SU-DHL-6 (cell line): ENCODE measurements around the gene FOS.

ENCODE experiments used
- H2AFZ ChIP-seq: fragments of 200-600 bp; sonication (generic); 2 replicates; pipeline ENCODE4 v1.6.1; 2014; ENCODE audit warnings: low read depth, mild to moderate bottlenecking, moderate library complexity, mixed read lengths, antibody characterized with exemption, low read length; ENCODE audit not compliant: severe bottlenecking
- H3F3A ChIP-seq: fragments of 200-600 bp; shearing (Covaris generic); 2 replicates; pipeline ENCODE4 v1.6.0; 2016; ENCODE audit warnings: antibody characterized with exemption, mild to moderate bottlenecking; ENCODE audit not compliant: insufficient read depth
- H3K27ac ChIP-seq: fragments of 200-600 bp; sonication (generic); 2 replicates; pipeline ENCODE4 v1.5.1; 2016; ENCODE audit warnings: low read depth, mild to moderate bottlenecking, low read length, moderate library complexity, mixed read lengths
- H3K27me3 ChIP-seq: fragments of 200-600 bp; sonication (generic), shearing (Covaris generic); 2 replicates; pipeline ENCODE4 v1.6.0; 2014; ENCODE audit warnings: mild to moderate bottlenecking, low read length
- H3K36me3 ChIP-seq: fragments of 200-600 bp; sonication (generic); 2 replicates; pipeline ENCODE4 v1.6.1; 2014; ENCODE audit warnings: mild to moderate bottlenecking, low read length, mixed read lengths
- H3K4me2 ChIP-seq: fragments of 300-600, 200-600 bp; shearing (Covaris generic), sonication (generic); 2 replicates; pipeline ENCODE4 v1.6.0; 2014; ENCODE audit warnings: low read length, low read depth, mild to moderate bottlenecking; ENCODE audit not compliant: poor library complexity, severe bottlenecking
- H3K4me3 ChIP-seq: fragments of 200-600 bp; sonication (generic); 2 replicates; pipeline ENCODE4 v1.5.1; 2014; ENCODE audit warnings: antibody characterized with exemption, low read length, mild to moderate bottlenecking, mixed read lengths; ENCODE audit not compliant: insufficient read depth, poor library complexity, severe bottlenecking
- H3K79me2 ChIP-seq: fragments of 200-600 bp; sonication (generic); 2 replicates; pipeline ENCODE4 v1.6.1; 2014; ENCODE audit warnings: mild to moderate bottlenecking, low read length, moderate library complexity; ENCODE audit not compliant: insufficient read depth
- H3K9ac ChIP-seq: fragments of 200-600 bp; sonication (generic); 2 replicates; pipeline ENCODE4 v1.7.0; 2014; ENCODE audit warnings: mild to moderate bottlenecking, low read length
- H3K9me2 ChIP-seq: fragments of 200-600 bp; sonication (generic); replicated peaks from 2 replicates; pipeline ENCODE4 v1.6.1; 2014; ENCODE audit warnings: low read length; ENCODE audit not compliant: insufficient read depth
- H3K9me3 ChIP-seq: fragments of 200-600 bp; sonication (generic); 2 replicates; pipeline ENCODE4 v1.6.1; 2014; ENCODE audit warnings: low read length, mixed read lengths; ENCODE audit not compliant: insufficient read depth
- H4K20me1 ChIP-seq: fragments of 200-600 bp; sonication (generic); 2 replicates; pipeline ENCODE4 v1.6.1; 2014; ENCODE audit warnings: low read depth, mild to moderate bottlenecking, antibody characterized with exemption, low read length, moderate library complexity, mixed read lengths
- CTCF ChIP-seq: fragments of 200-600 bp; sonication (generic); IDR thresholded peaks from one replicate; pipeline ENCODE4 v1.5.1; 2017; ENCODE audit warnings: antibody characterized with exemption, mild to moderate bottlenecking, low read length, moderate library complexity; ENCODE audit not compliant: insufficient read depth, poor library complexity, severe bottlenecking
- EZH2phosphoT487 ChIP-seq: fragments of 200-600 bp; sonication (generic), shearing (Covaris generic); conservative IDR thresholded peaks from 2 replicates; pipeline ENCODE4 v1.6.1; 2018; ENCODE audit warnings: mild to moderate bottlenecking, antibody characterized with exemption, low read length, moderate library complexity, mixed read lengths

Gene FOS

GRCh38 chr14:75295061-75295461 lies 16.4 kb downstream of the FOS start:
- Histone ChIP-seq H3F3A (peaks cover 6% of the 10 kb centered on the region; the same call in 1 of the 2 replicates), H4K20me1 (no peaks in the 10 kb centered on the region), H3K9me2 (no peaks in the 10 kb centered on the region), H3K27me3 (no peaks in the 10 kb centered on the region), H3K9ac (peak overlapping the region; percentile 57; the same call in 1 of the 2 replicates), H2AFZ (no peak overlapping the region), H3K27ac (no peak overlapping the region), H3K4me3 (peak overlapping the region; percentile 84), H3K4me2 (peak overlapping the region; percentile 73), H3K79me2 (no peaks in the 10 kb centered on the region), H3K36me3 (no peaks in the 10 kb centered on the region), H3K9me3 (no peaks in the 10 kb centered on the region)
- no peak for TF ChIP-seq CTCF
- no peak for TF ChIP-seq EZH2phosphoT487

- Histone ChIP-seq H4K20me1 (no peaks in the 10 kb centered on the region), H3K9me2 (no peaks in the 10 kb centered on the region), H3K79me2 (no peaks in the 10 kb centered on the region), H3F3A (peaks cover 6% of the 10 kb centered on the region; the same call in 1 of the 2 replicates), H3K4me2 (peak overlapping the region; percentile 44), H3K9ac (no peak overlapping the region), H3K4me3 (no peak overlapping the region), H3K27me3 (no peaks in the 10 kb centered on the region), H2AFZ (peak overlapping the region; percentile 15), H3K9me3 (no peaks in the 10 kb centered on the region), H3K27ac (no peak overlapping the region), H3K36me3 (no peaks in the 10 kb centered on the region)
- TF ChIP-seq CTCF (peak; percentile 97), EZH2phosphoT487 (no peak)
Observed at GRCh38 chr14:75295491-75296345, 17.1 kb downstream of the FOS start.

GRCh38 chr14:75297411-75298040 lies 18.9 kb downstream of the FOS start:
- no peak for TF ChIP-seq EZH2phosphoT487
- TF ChIP-seq CTCF: no peak

More at GRCh38 chr14:75297411-75298040, 18.9 kb downstream of the FOS start:
- Histone ChIP-seq H3K9me2 (no peaks in the 10 kb centered on the region), H3F3A (peaks cover 6% of the 10 kb centered on the region; the same call in 1 of the 2 replicates), H3K27ac (no peak overlapping the region), H2AFZ (no peak overlapping the region), H3K4me3 (no peak overlapping the region), H3K27me3 (no peaks in the 10 kb centered on the region), H3K9me3 (no peaks in the 10 kb centered on the region), H3K4me2 (no peak overlapping the region), H3K9ac (no peak overlapping the region), H3K36me3 (no peaks in the 10 kb centered on the region), H4K20me1 (no peaks in the 10 kb centered on the region), H3K79me2 (no peaks in the 10 kb centered on the region)
